Mucosa of descending colon (tissue), 3 donors: ENCODE data around the gene CEP104. TPM values are rescaled to one million over a fixed set of nuclear protein-coding genes. Genes with fewer than 3 reads are reported as not detected.

Source experiments
- ATAC-seq: fragments of 200-7000 bp; cut with Tn5 transposase; one replicate; pipeline ENCODE4 v1.9.1; 2020; ENCODE audit warnings: mild to moderate bottlenecking, moderate library complexity
- DNase-seq, 3 donors: peaks; one replicate each; pipeline ENCODE4 v3.0.0-alpha.2; 2020
- H3K36me3 ChIP-seq: fragments of 200-600 bp; one replicate; pipeline ENCODE4 v1.8.0; 2021; ENCODE audit warnings: low read depth, mild to moderate bottlenecking
- H3K4me1 ChIP-seq: fragments of 200-600 bp; one replicate; pipeline ENCODE4 v1.8.0; 2021; ENCODE audit warnings: low read depth, mild to moderate bottlenecking
- H3K4me3 ChIP-seq: fragments of 200-600 bp; one replicate; pipeline ENCODE4 v1.8.0; 2021; ENCODE audit warnings: mild to moderate bottlenecking
- H3K9me3 ChIP-seq: fragments of 200-600 bp; one replicate; pipeline ENCODE4 v1.8.0; 2021; ENCODE audit warnings: mild to moderate bottlenecking
- CTCF ChIP-seq: fragments of 200-600 bp; IDR thresholded peaks from one replicate; pipeline ENCODE4 v1.8.0; 2022; ENCODE audit warnings: antibody characterized with exemption, mild to moderate bottlenecking
- intact Hi-C, 2 donors: fragments of 100-400 bp; cut with DNase I in 1 of 2; cut with micrococcal nuclease in 1 of 2; formaldehyde crosslinking; loops; one replicate each; pipeline versions ENCODE4 v1.11.0 to v1.11.1; 2022; cut with DNase I, micrococcal nuclease
- total RNA-seq, 3 donors: library from RNA; stranded (reverse); fragmentation: NEBNext Ultra II Directional in 2 of 3; extraction: Animal tissue kit (Norgen Biotek cat#: 25700) in 2 of 3; gene quantifications; one replicate each; pipeline versions ENCODE4 v1.2.1 to v1.2.4, GENCODE V29; 2021 to 2023
- donor health status: DM: no; HTN: no; CAD: no; lungs with moderate emphysema.
- donor health status: DM: no; HTN: no; CAD: no.
- donor health status: DM: no; HTN: yes; CAD: no.

CEP104 gene
- total RNA-seq, 3 donors from 2014 or later, result 33.4 to 62.0 (median 36.1) TPM

- intact Hi-C loops, result no loop called here
- Histone ChIP-seq H3K4me3 (no peak overlapping the region), H3K9me3 (no peaks in the 10 kb centered on the region), H3K36me3 (no peaks in the 10 kb centered on the region), H3K4me1 (peaks cover 11% of the 10 kb centered on the region)
- DNase-seq (no peak), ATAC-seq (no peak)
- TF ChIP-seq CTCF, result no peak
Measured at GRCh38 chr1:3768811-3769390, 88.1 kb downstream of the CEP104 start.

GRCh38 chr1:3767328-3767925 lies 89.6 kb downstream of the CEP104 start:
- no peak for DNase-seq
- TF ChIP-seq CTCF, result no peak
- Histone ChIP-seq H3K36me3 (no peaks in the 10 kb centered on the region), H3K4me3 (no peak overlapping the region), H3K4me1 (peaks cover 7% of the 10 kb centered on the region), H3K9me3 (no peaks in the 10 kb centered on the region)
- ATAC-seq, result no peak
- intact Hi-C loops, result no loop called here

- intact Hi-C loops, result no loop called here
- Histone ChIP-seq H3K4me3 (no peak overlapping the region), H3K9me3 (no peaks in the 10 kb centered on the region), H3K36me3 (no peaks in the 10 kb centered on the region), H3K4me1 (no peaks in the 10 kb centered on the region)
- peak in 1 of 3 donors; percentile 39 for DNase-seq
- no peak for ATAC-seq
- TF ChIP-seq CTCF, result no peak
Measured at GRCh38 chr1:3763351-3764125, 93.5 kb downstream of the CEP104 start.

- DNase-seq, result peak in 1 of 3 donors; percentile 40
- H3K36me3 ChIP-seq, result no peaks in the 10 kb centered on the region
- no peak for TF ChIP-seq CTCF
- H3K4me3 ChIP-seq, result no peak overlapping the region
- intact Hi-C loops, result no loop called here
- no peaks in the 10 kb centered on the region for H3K9me3 ChIP-seq
- H3K4me1 ChIP-seq, result no peaks in the 10 kb centered on the region
- no peak for ATAC-seq
Measured at GRCh38 chr1:3762873-3763228, 94.2 kb downstream of the CEP104 start.

GRCh38 chr1:3762151-3762872 lies 94.7 kb downstream of the CEP104 start:
- no peak overlapping the region for H3K4me3 ChIP-seq
- H3K4me1 ChIP-seq, result no peaks in the 10 kb centered on the region
- TF ChIP-seq CTCF, result no peak
- no peaks in the 10 kb centered on the region for H3K9me3 ChIP-seq
- ATAC-seq (no peak), DNase-seq (peak in 1 of 3 donors; percentile 26)
- intact Hi-C loops, result no loop called here
- no peaks in the 10 kb centered on the region for H3K36me3 ChIP-seq

Other genes with a start within 250 kb of the CEP104 start
- gene MEGF6, start 245.7 kb downstream of the CEP104 start, total RNA-seq, result 10 to 100 TPM in 1 of 3 donors, 1 to 10 TPM in 2; 6.2 to 12.2 (median 8.5) TPM
- 10 to 100 TPM; 70.4 to 96.0 (median 76.1) TPM for gene TPRG1L, start 232.2 kb downstream of the CEP104 start, total RNA-seq
- 10 to 100 TPM; 19.2 to 26.3 (median 21.0) TPM for gene WRAP73, start 207.1 kb downstream of the CEP104 start, total RNA-seq
- under 1 TPM; 0.12 to 0.63 (median 0.51) TPM for gene TP73, start 204.7 kb downstream of the CEP104 start, total RNA-seq
- gene CCDC27, start 104.8 kb downstream of the CEP104 start, total RNA-seq, result not detected
- 10 to 100 TPM in 1 of 3 donors, 1 to 10 TPM in 2; 1.6 to 16.1 (median 2.6) TPM for gene SMIM1, start 84.5 kb downstream of the CEP104 start, total RNA-seq
- gene LRRC47, start 60.7 kb downstream of the CEP104 start, total RNA-seq, result 10 to 100 TPM; 33.2 to 58.9 (median 34.7) TPM
- 1 to 10 TPM; 7.6 to 9.2 (median 8.4) TPM for gene DFFB, start 265 bp upstream of the CEP104 start, total RNA-seq
- 10 to 100 TPM; 19.3 to 23.7 (median 21.8) TPM for gene C1orf174, start 43.1 kb upstream of the CEP104 start, total RNA-seq